GM23338 (cell line): ENCODE measurements around the gene FECH. TPM values are rescaled to one million over a fixed set of nuclear protein-coding genes. Genes with fewer than 3 reads are reported as not detected.

ENCODE experiments used
- ATAC-seq: fragments of 200-7000 bp; cut with Tn5 transposase; 3 replicates; pipeline ENCODE4 v1.9.1; 2020
- DNase-seq: peaks from one replicate; pipeline ENCODE4 v3.0.0-alpha.2; 2015; ENCODE audit warnings: low spot score
- H2AFZ ChIP-seq: fragments of 200-600 bp; sonication (generic); 2 replicates; pipeline ENCODE4 v1.8.0; 2016; ENCODE audit warnings: antibody characterized with exemption, mild to moderate bottlenecking, moderate library complexity
- H3F3A ChIP-seq: fragments of 200-600 bp; sonication (generic); replicated peaks from 2 replicates; pipeline ENCODE4 v1.8.0; 2017; ENCODE audit warnings: antibody characterized with exemption, mixed run types, low read depth
- H3K27ac ChIP-seq: fragments of 200-600 bp; sonication (generic); 2 replicates; pipeline ENCODE4 v1.6.1; 2016; ENCODE audit warnings: low read depth
- H3K27me3 ChIP-seq: fragments of 200-600 bp; sonication (generic); 2 replicates; pipeline ENCODE4 v1.8.0; 2016; ENCODE audit warnings: mild to moderate bottlenecking, mixed run types, moderate library complexity; ENCODE audit not compliant: insufficient read depth
- H3K36me3 ChIP-seq: fragments of 200-600 bp; sonication (generic); 2 replicates; pipeline ENCODE4 v1.8.0; 2016; ENCODE audit warnings: mild to moderate bottlenecking; ENCODE audit not compliant: insufficient read depth
- H3K4me1 ChIP-seq: fragments of 200-600 bp; sonication (generic); 2 replicates; pipeline ENCODE4 v1.8.0; 2016; ENCODE audit warnings: mild to moderate bottlenecking, moderate library complexity; ENCODE audit not compliant: insufficient read depth
- H3K4me2 ChIP-seq: fragments of 200-600 bp; sonication (generic); 2 replicates; pipeline ENCODE4 v1.7.1; 2017; ENCODE audit warnings: mixed run types
- H3K4me3 ChIP-seq: fragments of 200-600 bp; sonication (generic); 2 replicates; pipeline ENCODE4 v1.6.1; 2016; ENCODE audit warnings: mixed run types
- H3K79me2 ChIP-seq: fragments of 200-600 bp; sonication (generic); replicated peaks from 2 replicates; pipeline ENCODE4 v1.8.0; 2017; ENCODE audit warnings: mild to moderate bottlenecking; ENCODE audit not compliant: insufficient read depth
- H3K9me2 ChIP-seq: fragments of 200-600 bp; sonication (generic); 2 replicates; pipeline ENCODE4 v1.8.0; 2017; ENCODE audit not compliant: insufficient read depth
- H4K20me1 ChIP-seq: fragments of 200-600 bp; sonication (generic); replicated peaks from 2 replicates; pipeline ENCODE4 v1.8.0; 2017; ENCODE audit warnings: mild to moderate bottlenecking; ENCODE audit not compliant: insufficient read depth
- H3K27ac Mint-ChIP-seq: 2 replicates; pipeline ENCODE4 v1.8.0; 2020; ENCODE audit warnings: inconsistent platforms, mild to moderate bottlenecking, moderate library complexity, mixed read lengths
- H3K27me3 Mint-ChIP-seq: 3 replicates; pipeline ENCODE4 v1.8.0; 2022; ENCODE audit warnings: low read depth, mild to moderate bottlenecking, moderate library complexity, mixed read lengths, inconsistent platforms; ENCODE audit not compliant: insufficient read depth, poor library complexity
- H3K36me3 Mint-ChIP-seq: 3 replicates; pipeline ENCODE4 v1.8.0; 2021; ENCODE audit warnings: low read depth, mild to moderate bottlenecking, inconsistent platforms, moderate library complexity, mixed read lengths
- H3K4me1 Mint-ChIP-seq: 3 replicates; pipeline ENCODE4 v1.8.0; 2020; ENCODE audit warnings: mild to moderate bottlenecking, inconsistent platforms, mixed read lengths
- H3K4me3 Mint-ChIP-seq: 3 replicates; pipeline ENCODE4 v1.8.0; 2021; ENCODE audit warnings: moderate library complexity, mild to moderate bottlenecking, inconsistent platforms, mixed read lengths
- H3K9me3 Mint-ChIP-seq: 3 replicates; pipeline ENCODE4 v1.8.0; 2020; ENCODE audit warnings: moderate library complexity, mild to moderate bottlenecking, inconsistent platforms, mixed read lengths
- CREB1 ChIP-seq: fragments of 250-450 bp; sonication (Bioruptor Pico); IDR thresholded peaks from 2 replicates; pipeline ENCODE4 v1.5.0; 2020; ENCODE audit warnings: low read depth, mild to moderate bottlenecking, moderate library complexity
- CTCF ChIP-seq, 2 experiments: fragments of 200-600 bp in 1 of 2; sonication (generic) in 1 of 2; conservative IDR thresholded peaks; 2 replicates each; pipeline versions ENCODE4 v1.5.1 to v1.6.1; 2016 to 2017; ENCODE audit warnings: antibody characterized with exemption in 2 of 2, low read depth in 2 of 2, mild to moderate bottlenecking in 2 of 2, moderate library complexity in 1 of 2
- ETS1 ChIP-seq: IDR thresholded peaks from 2 replicates; pipeline ENCODE4 v1.6.1; 2016; ENCODE audit warnings: antibody characterized with exemption
- EZH2 ChIP-seq: fragments of 200-600 bp; sonication (generic); IDR thresholded peaks from one replicate; pipeline ENCODE4 v1.8.0; 2017; ENCODE audit warnings: antibody characterized with exemption, mild to moderate bottlenecking, low read depth; ENCODE audit not compliant: unreplicated experiment
- EZH2phosphoT487 ChIP-seq: fragments of 200-600 bp; sonication (generic); IDR thresholded peaks from one replicate; pipeline ENCODE4 v1.8.1; 2018; ENCODE audit warnings: antibody characterized with exemption; ENCODE audit not compliant: unreplicated experiment
- JUNB ChIP-seq: IDR thresholded peaks from one replicate; pipeline ENCODE4 v1.6.1; 2016; ENCODE audit warnings: antibody characterized with exemption; ENCODE audit not compliant: unreplicated experiment
- NANOG ChIP-seq: IDR thresholded peaks from 2 replicates; pipeline ENCODE4 v1.6.1; 2016; ENCODE audit warnings: antibody characterized with exemption, borderline replicate concordance
- POLR2AphosphoS5 ChIP-seq: IDR thresholded peaks from 2 replicates; pipeline ENCODE4 v1.6.1; 2016; ENCODE audit warnings: antibody characterized with exemption, low read depth
- REST ChIP-seq: IDR thresholded peaks from one replicate; pipeline ENCODE4 v1.6.1; 2018; ENCODE audit warnings: antibody characterized with exemption; ENCODE audit not compliant: unreplicated experiment
- STAT1 ChIP-seq: IDR thresholded peaks from one replicate; pipeline ENCODE4 v1.6.1; 2016; ENCODE audit warnings: antibody characterized with exemption; ENCODE audit not compliant: unreplicated experiment
- ZNF114 ChIP-seq: fragments of 250-450 bp; sonication (Bioruptor Pico); IDR thresholded peaks from 2 replicates; pipeline ENCODE4 v1.5.0; 2020; ENCODE audit warnings: mild to moderate bottlenecking, moderate library complexity
- ZNF331 ChIP-seq: fragments of 250-450 bp; sonication (Bioruptor Pico); IDR thresholded peaks from 2 replicates; pipeline ENCODE4 v1.5.0; 2020; ENCODE audit warnings: low read depth, mild to moderate bottlenecking, moderate library complexity
- ZNF462 ChIP-seq: fragments of 250-450 bp; sonication (Bioruptor Pico); IDR thresholded peaks from 2 replicates; pipeline ENCODE4 v1.5.0; 2020; ENCODE audit warnings: mild to moderate bottlenecking, moderate library complexity
- polyA plus RNA-seq: library from polyadenylated mRNA; unstranded; fragments of >200 nt; fragmentation: Nextera tagmentation; extraction: Ambion mirVana; gene quantifications from 2 replicates; pipeline ENCODE4 v1.2.1, GENCODE V29; 2016
- total RNA-seq: library from RNA; depleted of rRNA; stranded (reverse); fragments of >200 nt; shearing (Covaris generic); gene quantifications from 2 replicates; pipeline ENCODE4 v1.2.3, GENCODE V29; 2014

FECH gene
- total and polyA plus RNA-seq, 2 experiments from 2014 or later: 5.8 to 35.5 TPM

GRCh38 chr18:57527556-57528229, 58.8 kb downstream of the FECH start:
- H2AFZ ChIP-seq: no peak overlapping the region
- H3K9me2 ChIP-seq: 0 out of 2 replicates have a peak, but pooled peaks cover 3% of the 10 kb centered on the region
- H3K4me1 ChIP-seq: peaks cover under 1% of the 10 kb centered on the region
- no peak for ATAC-seq
- H3K79me2 ChIP-seq: no peaks in the 10 kb centered on the region
- H3K27ac Mint-ChIP-seq: no peak overlapping the region
- peaks cover 5% of the 10 kb centered on the region for H3K27me3 Mint-ChIP-seq
- no peak overlapping the region for H3K4me3 ChIP-seq
- no peak overlapping the region for H3K4me2 ChIP-seq
- H3K4me1 Mint-ChIP-seq: peaks cover 11% of the 10 kb centered on the region
- H3K9me3 Mint-ChIP-seq: no peaks in the 10 kb centered on the region; the same call in 2 of the 3 replicates
- DNase-seq: no peak
- no peak overlapping the region for H3K27ac ChIP-seq
- H3K36me3 Mint-ChIP-seq: no peaks in the 10 kb centered on the region
- H3F3A ChIP-seq: no peaks in the 10 kb centered on the region
- H4K20me1 ChIP-seq: no peaks in the 10 kb centered on the region
- no peaks in the 10 kb centered on the region for H3K36me3 ChIP-seq
- no peaks in the 10 kb centered on the region for H3K27me3 ChIP-seq
- no peak overlapping the region for H3K4me3 Mint-ChIP-seq
- no peak for TF ChIP-seq EZH2phosphoT487
- no peak for TF ChIP-seq CTCF (conservative IDR thresholded peaks at IDR 0.05; ENCODE audit: low read depth in 2 of 2)
- no peak for TF ChIP-seq EZH2
- TF ChIP-seq STAT1: no peak
- no peak for TF ChIP-seq ZNF114 (CRISPR knock-in tag)
- TF ChIP-seq ETS1: no peak
- TF ChIP-seq NANOG: no peak
- no peak for TF ChIP-seq POLR2AphosphoS5
- TF ChIP-seq ZNF331 (CRISPR knock-in tag): no peak
- TF ChIP-seq CREB1: no peak
- TF ChIP-seq REST: no peak
- no peak for TF ChIP-seq ZNF462 (CRISPR knock-in tag)
- TF ChIP-seq JUNB: no peak
